ENCODE measurements around the gene SST. TPM values are rescaled to one million over a fixed set of nuclear protein-coding genes. Genes with fewer than 3 reads are reported as not detected.

SST gene
- total and polyA plus RNA-seq, 2 of the 13 experiments (the other 11 are each of a cell fraction or from before 2014, with no cell fraction given): not detected

DNA sequence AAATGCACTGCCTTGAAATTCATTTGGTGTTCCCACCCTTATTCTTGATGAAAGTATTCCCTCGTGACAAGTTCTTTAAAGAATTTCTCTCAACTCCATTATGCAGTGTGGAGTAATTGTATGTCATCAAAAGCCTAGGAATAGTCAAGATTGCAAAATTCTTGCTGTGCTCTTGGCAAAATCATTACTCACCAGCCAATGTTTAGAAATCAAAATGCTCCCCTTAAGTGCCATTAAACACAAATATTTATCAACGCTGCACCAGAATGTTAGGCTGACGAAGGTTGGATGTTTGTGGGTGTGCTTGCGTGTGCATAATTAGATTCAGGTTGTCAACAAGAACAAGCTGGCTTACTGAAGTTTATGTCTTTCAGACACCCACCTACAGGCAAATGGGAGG lies 40.5 kb downstream of the SST start:
- in situ Hi-C loops (cut with HindIII; ENCODE audit: extremely low pct_ligation_motif_present, low pct_unique_long_range_greater_than_20kb) (no loop called here), intact Hi-C loops (cut with micrococcal nuclease; ENCODE audit: unreplicated experiment) (no loop called here)
- no peaks in the 10 kb centered on the region for H4K20me1 ChIP-seq (ENCODE audit: insufficient read depth, low read length)
- no peaks in the 10 kb centered on the region for H3K4me1 ChIP-seq (ENCODE audit: insufficient read depth, low read length)
- ATAC-seq (no peak), FAIRE-seq (no peak), DNase-seq (ENCODE audit: low spot score) (no peak)
- H3K27ac ChIP-seq (ENCODE audit: extremely low read length, insufficient read depth, low read length): no peak overlapping the region
- ChIA-PET POLR2A (no interaction called here), CTCF (ENCODE audit: low intra/inter-chr PET ratio, low total read pairs) (no interaction called here)
- no TSS peak for BruUV-seq (replicated peaks)
- no peaks in the 10 kb centered on the region for H3K9me3 ChIP-seq (ENCODE audit: low read length)
- no peak overlapping the region for H2AFZ ChIP-seq (ENCODE audit: low read length)
- no peak for TF ChIP-seq MATR3 (CRISPR knock-in tag; IDR thresholded peaks at IDR 0.05)
- TF ChIP-seq, protein P1, sequence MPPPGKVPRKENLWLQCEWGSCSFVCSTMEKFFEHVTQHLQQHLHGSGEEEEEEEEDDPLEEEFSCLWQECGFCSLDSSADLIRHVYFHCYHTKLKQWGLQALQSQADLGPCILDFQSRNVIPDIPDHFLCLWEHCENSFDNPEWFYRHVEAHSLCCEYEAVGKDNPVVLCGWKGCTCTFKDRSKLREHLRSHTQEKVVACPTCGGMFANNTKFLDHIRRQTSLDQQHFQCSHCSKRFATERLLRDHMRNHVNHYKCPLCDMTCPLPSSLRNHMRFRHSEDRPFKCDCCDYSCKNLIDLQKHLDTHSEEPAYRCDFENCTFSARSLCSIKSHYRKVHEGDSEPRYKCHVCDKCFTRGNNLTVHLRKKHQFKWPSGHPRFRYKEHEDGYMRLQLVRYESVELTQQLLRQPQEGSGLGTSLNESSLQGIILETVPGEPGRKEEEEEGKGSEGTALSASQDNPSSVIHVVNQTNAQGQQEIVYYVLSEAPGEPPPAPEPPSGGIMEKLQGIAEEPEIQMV (CRISPR knock-in tag; IDR thresholded peaks at IDR 0.05; ENCODE audit: low read depth): no peak
- TF ChIP-seq, protein P2, sequence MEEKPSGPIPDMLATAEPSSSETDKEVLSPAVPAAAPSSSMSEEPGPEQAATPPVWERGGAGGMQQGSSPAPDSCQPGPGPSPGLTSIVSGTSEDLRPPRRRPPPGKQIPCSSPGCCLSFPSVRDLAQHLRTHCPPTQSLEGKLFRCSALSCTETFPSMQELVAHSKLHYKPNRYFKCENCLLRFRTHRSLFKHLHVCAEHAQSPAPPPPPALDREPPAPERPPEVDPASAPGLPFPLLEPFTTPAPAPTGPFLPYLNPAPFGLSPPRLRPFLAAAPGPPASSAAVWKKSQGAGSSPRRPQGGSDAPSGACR (CRISPR knock-in tag; IDR thresholded peaks at IDR 0.05): no peak
- no peak for TF ChIP-seq FOSL1 (CRISPR knock-in tag; IDR thresholded peaks at IDR 0.05; ENCODE audit: borderline replicate concordance)
- TF ChIP-seq MTF2 (CRISPR knock-in tag; IDR thresholded peaks at IDR 0.05; ENCODE audit: borderline replicate concordance): no peak
- no peak for TF ChIP-seq ZNF460 (CRISPR knock-in tag; IDR thresholded peaks at IDR 0.05; ENCODE audit: borderline replicate concordance)
- TF ChIP-seq, protein P3, sequence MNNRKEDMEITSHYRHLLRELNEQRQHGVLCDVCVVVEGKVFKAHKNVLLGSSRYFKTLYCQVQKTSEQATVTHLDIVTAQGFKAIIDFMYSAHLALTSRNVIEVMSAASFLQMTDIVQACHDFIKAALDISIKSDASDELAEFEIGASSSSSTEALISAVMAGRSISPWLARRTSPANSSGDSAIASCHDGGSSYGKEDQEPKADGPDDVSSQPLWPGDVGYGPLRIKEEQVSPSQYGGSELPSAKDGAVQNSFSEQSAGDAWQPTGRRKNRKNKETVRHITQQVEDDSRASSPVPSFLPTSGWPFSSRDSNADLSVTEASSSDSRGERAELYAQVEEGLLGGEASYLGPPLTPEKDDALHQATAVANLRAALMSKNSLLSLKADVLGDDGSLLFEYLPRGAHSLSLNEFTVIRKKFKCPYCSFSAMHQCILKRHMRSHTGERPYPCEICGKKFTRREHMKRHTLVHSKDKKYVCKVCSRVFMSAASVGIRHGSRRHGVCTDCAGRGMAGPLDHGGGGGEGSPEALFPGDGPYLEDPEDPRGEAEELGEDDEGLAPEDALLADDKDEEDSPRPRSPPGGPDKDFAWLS (CRISPR knock-in tag; IDR thresholded peaks at IDR 0.05; ENCODE audit: borderline replicate concordance): no peak
- TF ChIP-seq BRCA1 (CRISPR knock-in tag; IDR thresholded peaks at IDR 0.05): no peak
- no peak for TF ChIP-seq ZNF326 (CRISPR knock-in tag; IDR thresholded peaks at IDR 0.05; ENCODE audit: borderline replicate concordance)
- TF ChIP-seq ZNF230 (CRISPR knock-in tag; IDR thresholded peaks at IDR 0.05): no peak
- no peak for TF ChIP-seq KLF6 (CRISPR knock-in tag; IDR thresholded peaks at IDR 0.05)
- TF ChIP-seq, protein P4, sequence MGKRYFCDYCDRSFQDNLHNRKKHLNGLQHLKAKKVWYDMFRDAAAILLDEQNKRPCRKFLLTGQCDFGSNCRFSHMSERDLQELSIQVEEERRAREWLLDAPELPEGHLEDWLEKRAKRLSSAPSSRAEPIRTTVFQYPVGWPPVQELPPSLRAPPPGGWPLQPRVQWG (CRISPR knock-in tag; IDR thresholded peaks at IDR 0.05; ENCODE audit: borderline replicate concordance, low read depth): no peak
- no peak for TF ChIP-seq KDM5B (CRISPR knock-in tag; IDR thresholded peaks at IDR 0.05; ENCODE audit: borderline replicate concordance)
- TF ChIP-seq ZNF567 (CRISPR knock-in tag; IDR thresholded peaks at IDR 0.05; ENCODE audit: borderline replicate concordance): no peak
- no peak for TF ChIP-seq ZFY (CRISPR knock-in tag; IDR thresholded peaks at IDR 0.05)
- H3K36me3 ChIP-seq (replicated peaks in 1 of 2; ENCODE audit: control insufficient read depth in 1 of 2, insufficient read depth in 2 of 2, low read length in 2 of 2): no peaks in the 10 kb centered on the region
- H3K27me3 ChIP-seq (ENCODE audit: control insufficient read depth in 1 of 2, insufficient read depth in 2 of 2, low read length in 2 of 2): 0 out of 5 replicates have a peak, but pooled peaks cover 0 to 2% of the 10 kb centered on the region in 2 experiments
- no peak overlapping the region for H3K9ac ChIP-seq (ENCODE audit: insufficient read depth, low read depth, low read length)
- H3K4me3 ChIP-seq (replicated peaks in 1 of 3; ENCODE audit: insufficient read depth in 1 of 3, low read depth in 2 of 3, low read length in 3 of 3): no peak overlapping the region
- H3K79me2 ChIP-seq (ENCODE audit: insufficient read depth, low read length): no peaks in the 10 kb centered on the region
- 24% methylated on average over 4 of the region's 4 CpGs for WGBS (ENCODE audit: low lambda C conversion rate)
- H3K4me2 ChIP-seq (ENCODE audit: low read depth, low read length): no peak overlapping the region

Data from HepG2 (cell line).